AG09319 (cell line): ENCODE results near the gene HRG.

Experiments used
- DNase-seq: peaks from one replicate; pipeline ENCODE4 v3.0.0-alpha.2; 2010; ENCODE audit warnings: low read depth; ENCODE audit errors: extremely low read depth
- TF ChIP-seq, protein P1 (sequence below): IDR thresholded peaks from 2 replicates; pipeline ENCODE4 v1.5.1; 2011; ENCODE audit warnings: low read depth, mild to moderate bottlenecking, inconsistent platforms, low read length, moderate library complexity

Gene HRG

GRCh38 chr3:186639778-186640472, 25.9 kb upstream of the HRG start, which contains the start of gene FETUB:
Gene FETUB, plus strand, starts transcription at chr3:186640399. Its CDS starts 62 bp downstream, at chr3:186640461.
- TF ChIP-seq, protein P1, sequence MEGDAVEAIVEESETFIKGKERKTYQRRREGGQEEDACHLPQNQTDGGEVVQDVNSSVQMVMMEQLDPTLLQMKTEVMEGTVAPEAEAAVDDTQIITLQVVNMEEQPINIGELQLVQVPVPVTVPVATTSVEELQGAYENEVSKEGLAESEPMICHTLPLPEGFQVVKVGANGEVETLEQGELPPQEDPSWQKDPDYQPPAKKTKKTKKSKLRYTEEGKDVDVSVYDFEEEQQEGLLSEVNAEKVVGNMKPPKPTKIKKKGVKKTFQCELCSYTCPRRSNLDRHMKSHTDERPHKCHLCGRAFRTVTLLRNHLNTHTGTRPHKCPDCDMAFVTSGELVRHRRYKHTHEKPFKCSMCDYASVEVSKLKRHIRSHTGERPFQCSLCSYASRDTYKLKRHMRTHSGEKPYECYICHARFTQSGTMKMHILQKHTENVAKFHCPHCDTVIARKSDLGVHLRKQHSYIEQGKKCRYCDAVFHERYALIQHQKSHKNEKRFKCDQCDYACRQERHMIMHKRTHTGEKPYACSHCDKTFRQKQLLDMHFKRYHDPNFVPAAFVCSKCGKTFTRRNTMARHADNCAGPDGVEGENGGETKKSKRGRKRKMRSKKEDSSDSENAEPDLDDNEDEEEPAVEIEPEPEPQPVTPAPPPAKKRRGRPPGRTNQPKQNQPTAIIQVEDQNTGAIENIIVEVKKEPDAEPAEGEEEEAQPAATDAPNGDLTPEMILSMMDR: no peak
- no peak for DNase-seq

DNA sequence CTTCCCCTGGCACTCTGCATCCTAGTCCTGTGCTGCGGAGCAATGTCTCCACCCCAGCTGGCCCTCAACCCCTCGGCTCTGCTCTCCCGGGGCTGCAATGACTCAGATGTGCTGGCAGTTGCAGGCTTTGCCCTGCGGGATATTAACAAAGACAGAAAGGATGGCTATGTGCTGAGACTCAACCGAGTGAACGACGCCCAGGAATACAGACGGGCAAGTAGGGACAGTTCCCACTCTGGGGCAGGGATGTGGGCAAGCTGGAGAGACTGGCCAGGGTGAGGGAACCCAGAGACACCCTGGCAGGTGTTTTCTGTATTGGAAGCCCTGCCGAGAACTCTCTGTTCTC, 25.4 kb upstream of the HRG start:
- TF ChIP-seq, protein P1: no peak
- no peak for DNase-seq

DNA sequence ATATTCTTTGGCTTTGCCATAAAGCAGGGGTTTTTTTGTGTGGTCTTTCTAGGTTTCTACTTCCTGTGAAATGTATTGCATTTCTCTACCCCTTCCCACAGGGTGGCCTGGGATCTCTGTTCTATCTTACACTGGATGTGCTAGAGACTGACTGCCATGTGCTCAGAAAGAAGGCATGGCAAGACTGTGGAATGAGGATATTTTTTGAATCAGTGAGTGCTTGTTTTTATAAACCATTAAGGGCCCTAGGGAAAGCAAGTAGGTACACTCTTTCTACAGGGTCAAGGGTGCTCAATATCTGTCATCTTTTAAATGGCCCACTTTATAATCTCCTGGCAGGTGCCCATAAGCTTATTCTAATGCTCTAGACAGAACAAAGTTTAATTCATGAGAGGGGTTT, 24.9 kb upstream of the HRG start:
- no peak for DNase-seq
- TF ChIP-seq, protein P1: no peak

DNA sequence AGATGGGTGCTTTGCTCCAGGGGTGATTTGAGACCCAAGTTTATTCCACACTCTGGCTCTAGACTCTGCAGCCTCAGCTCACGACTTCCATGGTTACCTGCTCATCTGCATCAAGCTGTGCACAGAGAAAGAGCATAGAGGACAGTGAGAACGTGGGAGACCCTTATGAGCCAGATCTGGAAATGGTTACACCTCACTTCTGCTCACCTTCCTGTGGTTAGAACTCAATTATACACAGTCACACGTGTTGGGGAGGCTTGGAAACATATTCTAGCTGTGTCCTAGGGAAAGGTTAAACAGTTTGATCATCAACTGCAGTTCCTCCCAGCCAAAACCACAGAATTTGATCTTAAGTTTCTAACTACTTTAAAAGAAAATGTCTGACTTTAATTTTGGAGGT, 23.8 kb upstream of the HRG start:
- DNase-seq: no peak
- TF ChIP-seq, protein P1: no peak

DNA sequence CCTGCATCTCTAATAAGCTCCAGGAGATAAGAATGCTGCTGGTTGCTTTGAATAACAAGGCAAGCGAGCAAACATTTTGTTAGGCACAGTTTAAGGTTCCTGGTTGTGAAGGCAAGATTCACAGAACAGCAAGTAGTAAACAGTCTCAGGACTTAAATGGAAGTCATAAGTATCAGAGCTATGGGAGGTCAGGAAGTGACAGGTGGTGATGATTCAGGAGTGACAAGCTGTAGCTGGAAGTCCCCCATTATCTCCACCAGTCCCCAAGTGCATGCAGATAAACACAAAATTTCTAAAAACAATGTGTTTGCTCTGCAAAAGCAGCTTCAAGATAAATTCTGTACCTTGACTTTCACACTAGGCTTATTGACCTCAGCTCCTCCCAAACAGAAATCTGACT, 22.3 kb upstream of the HRG start:
- no peak for DNase-seq
- TF ChIP-seq, protein P1: no peak

DNA sequence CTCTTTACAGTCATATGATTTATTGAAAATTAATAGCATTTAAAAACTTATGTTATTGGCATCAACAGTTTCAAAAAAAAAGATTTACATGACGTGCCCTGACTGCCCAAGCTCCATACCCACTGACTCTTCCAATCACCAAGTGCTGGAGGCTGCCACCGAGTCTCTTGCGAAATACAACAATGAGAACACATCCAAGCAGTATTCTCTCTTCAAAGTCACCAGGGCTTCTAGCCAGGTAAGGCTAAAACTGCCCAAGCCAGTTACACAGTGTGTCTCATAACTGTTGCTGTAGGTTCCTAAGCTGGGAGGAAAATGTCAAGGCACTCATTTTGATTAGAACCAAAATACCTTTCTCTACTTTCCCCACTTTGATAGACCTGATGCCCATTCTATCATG, 21.1 kb upstream of the HRG start:
- DNase-seq: no peak
- TF ChIP-seq, protein P1: no peak

- TF ChIP-seq, protein P1: no peak
- DNase-seq: no peak
These were observed 19.7 kb upstream of the HRG start for GRCh38 chr3:186646106-186646505.
